Stimulated activated CD8-positive, alpha-beta memory T cell treated with anti-CD3 and anti-CD28 coated beads, Interleukin-2, amount 100 ng/mL, for 1 hour (primary cell): ENCODE measurements around the gene CDH13.

Experiments used
- DNase-seq, 2 donors: peaks; one replicate each; pipeline ENCODE4 v3.0.0-alpha.2; 2020; ENCODE audit warnings: low read depth in 2 of 2

CDH13 gene

DNA sequence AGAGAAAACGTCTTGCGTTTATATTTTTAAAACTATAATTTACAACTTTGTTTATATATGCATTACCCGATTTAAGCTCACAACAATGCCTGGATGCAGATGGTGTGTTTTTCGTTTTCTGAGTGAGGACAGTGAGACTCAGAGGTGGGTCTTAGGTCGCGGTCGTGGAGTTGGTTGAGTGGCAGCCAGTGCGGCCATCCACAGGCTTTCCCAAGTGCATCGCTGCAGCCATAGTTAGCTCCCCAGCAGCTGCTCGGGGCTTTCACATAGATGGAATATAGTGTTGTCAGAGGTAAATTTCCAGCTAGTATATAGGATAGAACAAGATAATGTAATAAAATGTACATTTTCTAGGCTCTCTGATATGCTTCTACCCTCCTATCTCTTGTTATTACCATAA, 417.8 kb downstream of the CDH13 start:
- no peak for DNase-seq

DNA sequence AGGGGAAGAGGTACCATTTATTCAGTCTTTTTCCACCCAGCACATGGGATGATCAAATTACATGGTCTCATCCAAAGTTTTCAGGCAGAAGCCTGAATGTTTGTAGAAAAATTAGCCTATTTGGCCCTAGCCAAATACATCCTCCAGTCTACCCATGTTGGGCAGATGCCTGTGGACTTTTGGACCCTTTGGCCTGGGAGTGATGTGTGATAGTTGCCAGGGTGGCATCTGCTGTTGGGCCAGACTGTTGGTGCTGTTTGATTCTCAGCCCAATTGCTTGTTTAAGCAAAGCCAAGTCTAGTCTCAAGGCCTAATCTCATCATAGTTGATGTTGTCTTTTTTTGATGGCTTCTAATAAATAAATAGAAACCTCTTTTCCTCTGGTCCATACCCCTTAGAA, 419.0 kb downstream of the CDH13 start:
- no peak for DNase-seq

DNA sequence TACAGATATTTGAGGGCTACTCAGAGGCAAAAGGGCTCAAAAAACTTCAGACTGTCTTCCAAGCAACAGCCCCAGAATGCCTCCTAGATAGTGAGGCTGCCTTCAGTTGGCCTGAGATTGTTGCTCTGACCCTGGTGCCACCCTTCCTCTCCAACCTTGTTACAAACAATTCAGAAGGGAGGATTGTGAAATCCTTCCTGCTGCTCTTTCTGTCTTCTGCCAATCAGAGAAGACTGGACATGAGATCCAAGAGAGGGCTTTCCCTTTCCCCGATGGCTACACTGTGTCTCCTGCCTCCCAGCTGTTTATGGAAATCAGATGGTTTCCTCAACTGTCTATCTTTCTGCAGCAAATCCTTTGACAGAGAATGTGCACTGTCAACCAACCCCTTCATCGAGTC, 419.9 kb downstream of the CDH13 start:
- DNase-seq, result no peak

DNA sequence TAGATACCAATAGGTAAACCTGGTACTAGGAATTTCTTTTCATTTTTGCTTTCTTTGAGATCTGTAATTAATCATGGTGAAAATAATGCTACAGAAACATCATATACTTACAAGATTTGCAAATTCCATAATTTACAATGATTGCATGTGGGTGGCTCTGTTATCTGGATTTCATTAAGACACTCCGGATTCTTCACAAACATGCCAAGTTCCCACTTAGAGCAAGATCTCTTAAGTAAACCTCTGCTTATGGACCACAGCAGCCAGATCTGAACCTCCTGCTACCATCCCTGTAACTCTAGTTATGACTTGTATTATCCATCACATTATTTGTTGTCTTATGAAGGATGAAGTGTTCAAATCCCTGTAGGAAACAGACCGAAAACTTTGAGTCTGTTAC, 424.7 kb downstream of the CDH13 start:
- no peak for DNase-seq

DNA sequence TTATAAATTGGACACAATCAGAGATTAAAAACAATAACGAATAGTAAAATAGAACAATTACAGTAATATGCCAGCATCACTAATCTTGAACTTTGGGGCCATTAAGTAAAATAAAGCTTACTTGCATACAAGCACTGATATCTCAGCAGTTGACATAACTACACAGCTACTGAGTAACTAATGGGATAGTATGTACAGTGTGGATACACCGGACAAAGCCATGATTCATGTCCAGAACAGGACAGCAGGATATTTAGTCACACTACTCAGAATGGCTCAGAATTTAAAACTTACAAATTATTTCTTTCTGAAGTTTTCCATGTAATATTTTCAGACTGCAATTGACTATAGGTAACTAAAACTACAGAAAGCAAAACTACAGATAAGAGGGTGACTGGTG, 427.5 kb downstream of the CDH13 start:
- DNase-seq, result no peak

DNA sequence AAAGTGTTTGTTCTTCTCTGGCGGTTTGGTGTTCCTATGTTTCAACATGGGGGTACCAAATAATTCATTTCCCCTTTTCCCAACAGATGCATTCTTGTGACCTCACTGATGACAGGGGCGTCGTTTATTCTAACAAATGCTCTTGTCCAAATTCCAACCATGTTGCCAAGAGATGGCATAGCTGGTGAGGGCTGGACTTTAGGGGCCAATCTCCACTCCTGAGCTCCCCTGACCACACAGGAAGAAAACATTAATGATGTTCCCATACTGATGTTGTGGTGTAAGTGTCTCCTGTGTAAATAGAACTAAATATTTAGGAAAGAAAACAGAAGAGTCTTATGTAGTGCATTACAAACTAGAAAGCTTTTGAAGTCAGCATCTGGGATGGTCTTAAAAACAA, 431.6 kb downstream of the CDH13 start:
- no peak for DNase-seq

DNA sequence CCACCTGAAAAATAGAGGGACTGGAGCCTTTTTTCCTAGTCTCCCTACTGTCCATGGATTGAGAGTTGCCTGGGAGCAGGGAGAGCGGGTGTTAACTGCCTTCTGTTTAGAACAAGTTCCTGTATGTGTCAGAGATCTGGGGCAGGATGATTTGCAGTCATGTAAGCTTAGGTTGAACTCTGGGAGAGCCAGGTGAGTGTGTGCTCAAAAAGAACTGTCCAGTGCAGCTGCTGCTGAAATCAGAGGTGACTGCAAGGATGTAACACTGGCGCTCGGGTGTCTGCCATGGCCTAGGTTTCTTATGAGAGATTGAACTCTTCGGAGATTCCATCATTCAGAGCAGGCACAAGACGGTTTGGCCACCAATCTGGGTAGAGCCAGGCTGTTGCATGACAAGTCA, 432.5 kb downstream of the CDH13 start:
- no peak for DNase-seq

DNA sequence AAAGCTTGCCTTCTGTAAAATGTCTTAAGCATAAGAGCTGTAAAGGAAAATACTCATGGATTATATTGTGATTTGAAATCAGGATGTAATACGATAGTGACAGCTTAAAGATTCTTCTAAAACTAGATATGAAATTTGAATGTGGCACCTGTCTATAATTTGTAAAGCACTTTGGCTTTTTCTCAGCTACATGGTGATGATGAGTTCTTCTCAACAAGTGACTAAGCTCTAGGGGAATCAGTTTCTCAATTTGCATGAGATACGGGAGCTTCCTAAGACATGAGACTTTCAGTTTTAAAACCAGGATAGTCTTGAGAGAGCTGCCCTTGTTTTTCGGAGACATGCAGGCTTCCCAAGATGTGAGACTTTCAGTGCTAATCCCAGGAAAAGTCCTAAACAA, 439.2 kb downstream of the CDH13 start:
- DNase-seq, result no peak

DNA sequence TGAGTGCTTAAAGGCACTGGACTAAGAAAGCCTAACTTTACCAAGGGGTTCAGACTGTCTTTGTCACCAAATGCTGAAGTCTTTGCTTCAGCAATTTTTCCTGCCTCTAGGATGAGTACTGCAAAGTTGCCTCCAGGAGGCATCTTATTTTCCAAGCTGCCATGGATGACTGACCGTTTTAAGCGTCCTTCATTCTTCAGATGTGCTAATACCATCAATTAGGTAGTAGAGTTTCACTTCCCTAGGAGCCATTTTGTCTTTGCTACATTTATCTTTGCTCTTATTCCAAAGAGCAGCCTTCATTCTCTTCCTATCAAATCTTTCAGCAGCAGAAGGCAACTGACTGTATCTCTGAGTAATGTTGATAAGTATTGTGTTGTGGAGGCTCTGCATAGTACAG, 440.1 kb downstream of the CDH13 start:
- no peak for DNase-seq

DNA sequence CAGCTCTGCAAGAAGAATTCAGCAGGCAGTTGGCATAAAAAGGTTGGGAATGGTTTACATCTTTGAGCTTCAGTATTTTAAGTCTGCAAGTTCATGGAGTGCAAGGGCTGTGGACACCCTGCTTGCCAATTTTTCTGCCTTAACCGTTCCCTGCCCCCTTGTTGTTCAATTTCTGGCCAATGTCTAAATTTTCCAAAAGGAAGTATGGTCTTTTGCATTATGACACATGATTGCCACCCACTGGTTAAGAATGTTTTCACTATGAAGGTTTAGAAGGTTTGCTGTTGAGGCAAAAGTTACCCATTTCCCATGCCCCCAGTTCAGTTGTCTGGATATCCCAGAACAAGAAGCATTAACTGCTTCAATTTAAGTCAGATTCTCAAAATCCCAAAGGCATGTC, 441.9 kb downstream of the CDH13 start:
- no peak for DNase-seq

DNA sequence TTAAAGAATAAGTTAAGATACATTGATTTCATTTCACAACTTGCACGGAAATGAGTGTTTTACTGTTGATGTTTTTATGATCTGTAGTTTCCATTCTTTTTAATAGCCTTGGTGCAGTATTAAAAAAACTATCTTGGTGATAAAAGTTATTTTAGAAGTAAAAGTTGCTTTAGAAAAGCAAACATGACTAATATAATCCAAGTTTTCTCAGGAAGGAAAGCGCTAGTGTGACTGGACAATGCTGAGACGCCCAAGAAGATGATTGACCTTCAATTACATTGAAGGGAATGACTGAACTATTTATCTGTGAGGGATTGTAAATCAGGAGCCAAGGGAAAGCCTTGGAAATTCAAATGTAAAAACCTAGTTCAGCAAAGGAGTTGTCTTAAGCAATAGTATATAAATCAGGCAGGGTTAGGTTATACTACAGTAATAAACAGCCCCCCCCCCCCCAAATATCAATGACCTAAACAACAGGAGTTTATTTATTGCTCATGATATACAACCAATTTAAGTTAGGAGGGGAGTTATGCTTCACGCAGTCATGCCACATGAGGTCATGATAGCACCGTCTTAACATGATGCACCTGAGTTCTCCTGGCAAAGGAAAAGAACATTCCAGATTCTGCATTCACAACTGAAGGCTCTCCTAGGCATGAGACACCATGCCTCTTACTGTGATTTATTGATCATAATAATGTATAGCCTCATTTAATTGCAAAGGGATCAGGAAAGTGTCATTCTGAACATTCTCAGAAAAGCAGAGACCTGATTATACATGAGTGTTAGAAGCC, 443.8 kb downstream of the CDH13 start:
- no peak for DNase-seq

DNA sequence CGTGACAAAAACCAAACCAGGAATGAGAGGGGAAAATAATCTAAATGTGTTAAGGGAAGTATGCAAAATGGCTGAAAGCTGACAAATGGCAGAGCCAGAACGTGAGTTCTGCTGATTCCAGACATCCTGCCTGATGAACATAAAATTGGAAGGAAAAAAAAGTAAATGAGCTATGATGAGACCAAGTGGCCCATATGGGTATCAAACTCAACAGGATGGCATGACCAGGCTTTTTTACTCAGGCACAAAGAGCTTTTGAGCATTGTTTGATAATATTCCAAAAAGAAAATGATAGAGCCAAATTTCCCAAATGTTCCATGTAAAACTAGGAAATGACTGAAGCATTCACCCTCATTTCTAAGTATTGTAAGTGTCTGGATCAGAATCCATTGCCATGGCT, 449.2 kb downstream of the CDH13 start:
- DNase-seq, result no peak

DNA sequence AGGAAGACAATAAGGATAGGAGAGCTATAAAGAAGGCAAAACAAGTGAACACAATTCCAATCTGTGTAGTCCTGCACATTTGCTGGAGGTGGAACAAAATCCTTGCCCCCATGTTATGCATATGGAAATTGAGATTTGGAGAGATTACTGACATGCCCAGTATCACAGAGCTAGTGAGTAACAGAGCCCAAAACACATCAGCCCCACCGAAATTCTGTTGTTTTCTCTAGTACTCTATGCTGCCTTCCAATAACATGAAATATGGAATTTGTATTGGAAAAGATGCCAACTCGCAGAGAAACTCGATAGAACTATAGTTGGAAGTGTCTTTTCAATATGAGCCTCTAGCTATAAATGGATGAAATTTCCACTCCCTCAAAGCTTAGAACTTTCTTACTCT, 456.6 kb downstream of the CDH13 start:
- no peak for DNase-seq

DNA sequence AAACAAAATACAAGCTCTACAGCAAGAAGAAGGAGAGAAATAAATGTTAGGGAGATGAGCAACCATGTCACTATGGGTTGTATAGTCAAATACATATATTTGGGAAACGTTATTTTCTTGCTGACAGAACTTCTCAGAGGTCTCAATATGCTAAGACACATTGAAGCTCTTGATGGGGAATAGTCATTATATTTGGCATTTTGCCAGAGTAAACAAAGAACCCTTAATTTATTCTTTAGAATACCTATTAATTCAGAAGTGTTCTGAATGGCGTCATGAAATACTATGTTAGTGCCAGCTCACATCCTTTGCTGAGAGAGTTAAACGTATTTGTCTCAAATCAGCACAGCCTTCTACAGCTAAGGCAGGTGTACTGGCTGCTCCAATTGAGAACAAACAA, 458.9 kb downstream of the CDH13 start:
- no peak for DNase-seq

DNA sequence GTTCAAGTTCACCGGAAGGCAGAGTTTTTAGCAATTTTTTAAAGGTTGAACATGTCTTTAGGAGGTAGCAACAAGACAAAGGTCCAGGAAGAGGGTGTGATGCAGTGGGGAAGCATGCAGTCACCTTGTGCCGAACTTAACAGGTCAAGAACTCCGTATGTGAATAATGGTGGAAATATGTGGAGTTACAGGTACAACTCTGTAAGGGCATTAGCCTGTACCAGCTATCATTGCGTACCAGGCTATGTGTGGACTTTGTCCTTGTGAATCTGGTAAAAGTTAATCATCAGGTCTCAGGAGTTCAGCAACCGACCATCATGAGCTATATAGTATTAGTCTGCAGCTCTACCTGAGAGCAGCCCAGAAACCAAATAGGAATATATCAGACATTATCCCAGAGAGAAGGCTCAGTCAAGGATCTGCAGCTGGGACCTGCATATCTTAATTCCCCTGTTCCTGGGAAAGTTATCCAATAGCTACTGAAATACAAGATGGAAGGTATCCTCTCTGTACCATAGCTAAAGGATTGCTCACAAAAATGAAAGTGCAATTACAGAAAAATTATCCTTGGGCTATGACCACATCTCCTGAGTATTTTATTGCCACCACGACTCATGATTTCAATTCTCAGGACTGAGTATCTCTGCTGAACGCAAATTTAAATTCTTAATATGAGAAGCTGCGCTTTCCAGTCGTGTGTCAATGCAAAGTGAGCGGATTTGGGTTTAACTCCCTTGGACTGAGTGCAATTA, 469.3 kb downstream of the CDH13 start:
- DNase-seq, result no peak

DNA sequence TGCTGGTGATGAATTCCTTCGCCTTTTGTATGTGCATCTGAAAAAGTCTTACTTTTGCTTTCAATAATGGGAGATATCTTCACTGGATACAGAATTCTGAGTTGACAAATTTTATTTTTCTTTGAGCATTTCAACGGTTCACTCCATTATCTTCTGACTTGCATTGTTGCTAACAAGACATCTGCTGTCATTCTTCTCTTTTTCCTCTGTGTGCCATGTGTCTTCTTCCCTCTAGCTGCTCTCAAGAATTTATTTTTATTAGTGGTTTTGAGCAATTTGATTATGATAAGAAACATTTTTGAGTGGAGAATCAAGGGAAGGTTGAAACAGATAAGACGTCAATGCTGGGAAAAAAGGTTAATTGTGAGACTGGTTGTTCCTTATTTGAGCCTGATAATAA, 471.8 kb downstream of the CDH13 start:
- DNase-seq, result no peak

DNA sequence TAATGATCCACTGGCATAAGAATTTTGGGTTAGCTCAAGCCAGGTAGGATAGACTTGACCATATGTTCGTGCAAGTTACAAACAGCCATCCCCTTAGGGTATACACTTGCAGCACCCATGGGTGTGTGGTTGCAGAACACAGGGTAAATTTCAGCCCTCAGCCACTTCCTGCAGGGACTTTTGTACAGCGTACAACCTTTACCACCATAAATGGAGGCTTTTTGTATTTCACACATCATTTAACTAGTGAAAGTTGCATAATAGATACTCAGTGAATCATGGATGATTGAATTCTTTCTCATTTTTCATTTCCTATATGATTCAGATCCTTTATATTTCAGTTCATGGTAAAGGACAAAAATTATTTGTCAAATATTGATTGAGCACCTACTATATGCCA, 473.9 kb downstream of the CDH13 start:
- no peak for DNase-seq

DNA sequence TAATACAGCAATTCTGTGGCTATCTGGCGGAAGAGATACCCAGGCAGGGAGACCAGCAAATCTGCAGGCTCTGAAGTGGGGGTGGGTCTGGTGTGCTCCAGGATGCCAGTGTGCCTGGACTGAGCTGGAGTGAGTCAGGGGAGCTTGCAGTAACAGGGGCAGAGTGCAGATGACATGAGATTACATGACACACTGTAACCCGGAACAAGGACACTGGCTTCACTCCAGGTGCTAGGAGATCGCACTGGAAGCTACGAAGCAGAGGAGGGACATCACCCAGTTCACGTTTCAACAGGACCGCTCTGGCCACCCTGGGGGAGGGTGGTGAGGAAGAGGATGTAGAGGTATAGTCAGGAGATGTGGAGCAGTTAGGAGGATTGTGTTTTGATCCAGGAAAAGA, 475.6 kb downstream of the CDH13 start:
- DNase-seq, result no peak

DNA sequence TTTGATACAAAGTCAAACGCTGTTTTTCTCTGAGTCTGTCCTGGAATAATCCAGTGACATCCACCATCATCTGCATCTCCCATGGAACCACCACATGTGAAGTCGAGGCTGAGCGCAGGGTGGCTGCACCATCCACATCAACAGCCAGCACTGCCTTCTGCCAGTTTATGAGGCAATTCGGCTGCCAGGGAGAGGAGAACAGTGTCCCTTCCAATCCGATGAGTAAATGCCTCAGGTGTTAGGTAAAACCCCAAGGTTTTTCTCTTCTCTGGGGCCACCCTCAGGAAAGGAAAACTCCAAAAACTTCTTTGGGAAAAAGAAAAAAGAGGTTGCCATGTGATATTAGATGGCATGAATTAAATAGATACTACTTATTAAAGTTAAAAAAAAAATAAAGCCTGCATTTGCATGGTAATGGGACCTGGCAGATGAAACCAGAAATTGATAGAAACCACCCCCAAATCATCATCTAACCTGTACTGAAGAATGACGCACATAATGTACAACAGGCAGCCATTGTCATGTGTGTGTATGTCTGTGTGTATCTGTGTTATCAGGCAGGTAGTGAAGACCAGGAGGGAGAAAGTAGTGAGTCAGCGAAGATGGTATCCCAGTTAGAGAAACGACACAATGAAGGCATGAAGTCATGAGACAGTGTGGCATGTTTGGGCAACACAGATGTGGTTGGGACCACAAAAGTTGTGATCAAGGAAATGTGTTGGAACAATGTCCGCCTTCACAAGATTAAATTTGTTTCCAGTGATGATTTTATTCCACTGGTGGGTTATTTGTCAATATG, 478.7 kb downstream of the CDH13 start:
- no peak for DNase-seq

DNA sequence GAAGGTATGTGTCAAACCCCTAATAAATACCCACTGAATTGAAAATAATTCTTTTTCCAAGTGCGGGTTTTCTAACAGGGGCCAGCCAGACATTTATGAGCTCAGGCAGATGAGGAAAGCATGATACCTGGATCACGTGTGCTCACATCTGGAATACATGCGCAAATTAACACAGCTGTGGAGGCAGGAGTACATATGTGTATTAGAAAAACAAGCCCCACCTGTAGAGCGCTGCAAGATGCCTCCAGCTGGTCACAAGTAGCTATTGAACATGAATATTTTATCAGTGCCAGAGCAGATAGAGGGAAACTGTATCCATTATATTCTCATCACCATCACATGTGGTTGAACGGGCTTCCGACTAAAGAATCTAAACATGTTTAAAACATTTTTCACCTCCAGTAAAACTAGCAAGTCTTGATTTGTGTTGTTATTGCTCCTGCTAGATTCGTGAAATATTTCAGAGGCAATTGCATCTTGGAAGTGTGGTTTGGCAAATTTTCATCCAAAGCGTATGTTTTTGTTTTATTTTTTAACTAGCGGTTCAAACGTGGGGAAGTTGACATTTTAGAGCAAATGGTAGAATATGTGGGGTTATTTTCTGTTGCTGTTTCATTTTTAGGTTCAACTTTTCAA, 482.8 kb downstream of the CDH13 start:
- no peak for DNase-seq

DNA sequence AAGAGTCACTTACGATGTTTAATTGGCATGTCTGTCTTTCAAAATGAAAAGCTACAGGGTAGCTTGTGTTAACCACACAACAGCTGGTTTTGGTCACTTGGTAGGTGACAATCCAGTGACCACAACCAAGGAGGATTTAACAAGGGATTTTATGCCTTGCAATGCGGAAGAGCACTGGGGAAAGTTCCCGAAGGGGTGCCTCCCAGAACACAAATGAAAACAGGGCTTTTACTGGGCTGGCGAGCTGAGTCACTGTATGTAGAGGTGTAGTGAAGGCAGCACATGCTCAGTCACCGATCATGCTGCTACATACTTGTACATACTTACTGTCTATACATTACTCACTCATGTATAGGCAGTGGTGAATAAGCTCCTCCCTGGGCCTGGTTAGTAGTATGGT, 483.5 kb downstream of the CDH13 start:
- no peak for DNase-seq

DNA sequence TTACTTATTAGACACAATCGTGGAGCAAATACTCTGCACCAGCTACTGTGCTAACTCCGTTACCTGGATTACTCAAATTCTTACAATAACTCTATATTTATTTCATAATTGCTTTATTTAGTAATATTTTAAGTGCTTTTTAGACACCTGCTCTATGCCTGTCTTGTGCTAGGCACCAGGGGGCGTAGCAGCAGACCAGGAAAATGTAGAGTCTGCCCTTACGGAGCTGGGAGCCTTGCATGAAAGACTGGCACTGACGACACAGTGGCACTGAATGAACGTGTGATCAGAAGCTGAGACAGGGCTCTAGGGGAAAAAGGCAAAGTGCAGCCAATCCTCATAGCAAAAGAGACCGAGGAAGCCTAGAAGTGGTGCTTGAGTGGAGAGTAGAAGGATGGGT, 486.5 kb downstream of the CDH13 start:
- DNase-seq, result no peak
